ENCODE results near the gene DSCAM.

The DSCAM gene

GRCh38 chr21:40707656-40708244 lies 139.2 kb downstream of the DSCAM start:
- no peak for DNase-seq (ENCODE audit: low spot score)

GRCh38 chr21:40706806-40707655 lies 139.9 kb downstream of the DSCAM start:
- no peak for DNase-seq (ENCODE audit: low spot score)

- no peak for DNase-seq (ENCODE audit: low spot score)
Measured at GRCh38 chr21:40706176-40706575, 140.8 kb downstream of the DSCAM start.

GRCh38 chr21:40704141-40704540 lies 142.8 kb downstream of the DSCAM start:
- DNase-seq (ENCODE audit: low spot score), result no peak

- DNase-seq (ENCODE audit: low spot score), result no peak
Measured at GRCh38 chr21:40699366-40699765, 147.6 kb downstream of the DSCAM start.

- DNase-seq (ENCODE audit: low spot score), result no peak
Measured at GRCh38 chr21:40696246-40696645, 150.7 kb downstream of the DSCAM start.

GRCh38 chr21:40689840-40690360 lies 157.1 kb downstream of the DSCAM start:
- DNase-seq (ENCODE audit: low spot score), result no peak

- DNase-seq (ENCODE audit: low spot score), result no peak
Measured at GRCh38 chr21:40689217-40689616, 157.7 kb downstream of the DSCAM start.

- no peak for DNase-seq (ENCODE audit: low spot score)
Measured at GRCh38 chr21:40688106-40688864, 158.7 kb downstream of the DSCAM start.

- DNase-seq (ENCODE audit: low spot score), result no peak
Measured at GRCh38 chr21:40687625-40688024, 159.3 kb downstream of the DSCAM start.

- DNase-seq (ENCODE audit: low spot score), result no peak
Measured at GRCh38 chr21:40686526-40686925, 160.4 kb downstream of the DSCAM start.

- no peak for DNase-seq (ENCODE audit: low spot score)
Measured at GRCh38 chr21:40685141-40685540, 161.8 kb downstream of the DSCAM start.

- DNase-seq (ENCODE audit: low spot score), result no peak
Measured at GRCh38 chr21:40684726-40685125, 162.2 kb downstream of the DSCAM start.

GRCh38 chr21:40683349-40683748 lies 163.6 kb downstream of the DSCAM start:
- no peak for DNase-seq (ENCODE audit: low spot score)

- DNase-seq (ENCODE audit: low spot score), result no peak
Measured at GRCh38 chr21:40681164-40681859, 165.6 kb downstream of the DSCAM start.

- no peak for DNase-seq (ENCODE audit: low spot score)
Measured at GRCh38 chr21:40680311-40680710, 166.6 kb downstream of the DSCAM start.

GRCh38 chr21:40678681-40679284 lies 168.2 kb downstream of the DSCAM start:
- no peak for DNase-seq (ENCODE audit: low spot score)

- DNase-seq (ENCODE audit: low spot score), result no peak
Measured at GRCh38 chr21:40675017-40675416, 171.9 kb downstream of the DSCAM start.

GRCh38 chr21:40672602-40673001 lies 174.4 kb downstream of the DSCAM start:
- DNase-seq (ENCODE audit: low spot score), result no peak

- DNase-seq (ENCODE audit: low spot score), result no peak
Measured at GRCh38 chr21:40671716-40672115, 175.2 kb downstream of the DSCAM start.

- DNase-seq (ENCODE audit: low spot score), result no peak
Measured at GRCh38 chr21:40668555-40669275, 178.2 kb downstream of the DSCAM start.

Measured in hepatic stellate cell (primary cell).